Activated T-helper 1 cell treated with anti-CD3 and anti-CD28 coated beads, Interleukin-12 subunit alpha, Interleukin-12 subunit beta, Interleukin-2, Interleukin-4 antibody, amounts not matched to agents 30 ng/mL and 10 ng/mL and 1 ng/mL, durations not matched to agents 14 hours and 24 hours and 36 hours (primary cell): ENCODE results near the gene ISY1. TPM values are rescaled to one million over a fixed set of nuclear protein-coding genes. Genes with fewer than 3 reads are reported as not detected.
"Not testable (repeated sequence)": the region's sequence is repeated elsewhere in the genome, so short reads cannot be mapped to it uniquely, and the experiment has no call there.

Experiments used
- DNase-seq: peaks from one replicate; pipeline ENCODE4 v3.0.0; 2021; ENCODE audit warnings: low spot score
- H3K27ac Mint-ChIP-seq: one replicate; pipeline ENCODE4 v1.8.0; 2021; ENCODE audit warnings: mild to moderate bottlenecking, mixed read lengths
- H3K27me3 Mint-ChIP-seq: one replicate; pipeline ENCODE4 v1.8.0; 2022; ENCODE audit warnings: mild to moderate bottlenecking, moderate library complexity, mixed read lengths; ENCODE audit not compliant: insufficient read depth
- H3K36me3 Mint-ChIP-seq: one replicate; pipeline ENCODE4 v1.8.0; 2021; ENCODE audit warnings: low read depth, mixed read lengths
- H3K4me1 Mint-ChIP-seq: one replicate; pipeline ENCODE4 v1.8.0; 2021; ENCODE audit warnings: low read depth, mixed read lengths
- H3K4me3 Mint-ChIP-seq: one replicate; pipeline ENCODE4 v1.8.0; 2021; ENCODE audit warnings: mild to moderate bottlenecking, moderate library complexity, mixed read lengths
- H3K9me3 Mint-ChIP-seq: one replicate; pipeline ENCODE4 v1.8.0; 2021; ENCODE audit warnings: mixed read lengths
- intact Hi-C: fragments of 100-400 bp; cut with micrococcal nuclease; formaldehyde crosslinking; loops from one replicate; pipeline ENCODE4 v1.15.1; 2024
- total RNA-seq: library from RNA; stranded (reverse); gene quantifications from 2 replicates; pipeline ENCODE4 v1.2.3, GENCODE V29; 2022

The ISY1 gene
- total RNA-seq, result 72.3 and 75.4 TPM in 2 replicates

- peak within 1 kb of the TSS; percentile 99 for H3K27ac Mint-ChIP-seq
- H3K36me3 Mint-ChIP-seq, result peaks cover 19% of the 10 kb centered on the region
- intact Hi-C loops, result loop anchor here (1.0 kb wide), 13 partner anchors 23 to 544 kb away; partner anchors contain the start of genes ACAD9, COPG1, HMCES and IFT122
- DNase-seq, result peak; percentile 88
- no peaks in the 10 kb centered on the region for H3K9me3 Mint-ChIP-seq
- peak within 1 kb of the TSS; percentile 97 for H3K4me3 Mint-ChIP-seq
- peaks cover 34% of the 10 kb centered on the region for H3K4me1 Mint-ChIP-seq
- no peaks in the 10 kb centered on the region for H3K27me3 Mint-ChIP-seq
These were observed at the start of gene ISY1 for GRCh38 chr3:129160891-129161859. ISY1 (minus strand) TSS chr3:129161063; CDS start chr3:129160975, 88 bp downstream.

- H3K36me3 Mint-ChIP-seq, result no peaks in the 10 kb centered on the region
- no peak for DNase-seq
- intact Hi-C loops, result no loop called here
- no peak overlapping the region for H3K4me3 Mint-ChIP-seq
- H3K27me3 Mint-ChIP-seq, result peaks cover 6% of the 10 kb centered on the region
- H3K4me1 Mint-ChIP-seq, result peaks cover 4% of the 10 kb centered on the region
- no peaks in the 10 kb centered on the region for H3K9me3 Mint-ChIP-seq
- H3K27ac Mint-ChIP-seq, result no peak overlapping the region
These were observed 46.6 kb upstream of the ISY1 start for GRCh38 chr3:129207479-129207878.

- Mint-ChIP-seq H3K27ac (no peak overlapping the region), H3K9me3 (no peaks in the 10 kb centered on the region), H3K36me3 (no peaks in the 10 kb centered on the region), H3K27me3 (peaks cover 5% of the 10 kb centered on the region), H3K4me1 (peaks cover 4% of the 10 kb centered on the region), H3K4me3 (no peak overlapping the region)
- DNase-seq, result no peak
- intact Hi-C loops, result no loop called here
These were observed 44.4 kb upstream of the ISY1 start for GRCh38 chr3:129205109-129205832.

- intact Hi-C loops, result no loop called here
- no peak for DNase-seq
- Mint-ChIP-seq H3K27ac (no peak overlapping the region), H3K9me3 (no peaks in the 10 kb centered on the region), H3K4me1 (peaks cover 4% of the 10 kb centered on the region), H3K4me3 (no peak overlapping the region), H3K27me3 (peaks cover 2% of the 10 kb centered on the region), H3K36me3 (no peaks in the 10 kb centered on the region)
These were observed 43.6 kb upstream of the ISY1 start for GRCh38 chr3:129204473-129204872.

- H3K4me1 Mint-ChIP-seq, result peaks cover 20% of the 10 kb centered on the region
- intact Hi-C loops, result no loop called here
- no peaks in the 10 kb centered on the region for H3K27me3 Mint-ChIP-seq
- no peak overlapping the region for H3K4me3 Mint-ChIP-seq
- no peak for DNase-seq
- no peaks in the 10 kb centered on the region for H3K36me3 Mint-ChIP-seq
- no peak overlapping the region for H3K27ac Mint-ChIP-seq
- no peaks in the 10 kb centered on the region for H3K9me3 Mint-ChIP-seq
These were observed 38.5 kb upstream of the ISY1 start for GRCh38 chr3:129199366-129199765.

GRCh38 chr3:129197321-129197720 is 36.5 kb upstream of the ISY1 start:
- Mint-ChIP-seq H3K36me3 (no peaks in the 10 kb centered on the region), H3K4me1 (peaks cover 20% of the 10 kb centered on the region), H3K27ac (no peak overlapping the region), H3K27me3 (no peaks in the 10 kb centered on the region), H3K4me3 (no peak overlapping the region), H3K9me3 (no peaks in the 10 kb centered on the region)
- intact Hi-C loops, result no loop called here
- no peak for DNase-seq

- H3K4me1 Mint-ChIP-seq, result peaks cover 20% of the 10 kb centered on the region
- no peak overlapping the region for H3K4me3 Mint-ChIP-seq
- no peak overlapping the region for H3K27ac Mint-ChIP-seq
- H3K36me3 Mint-ChIP-seq, result no peaks in the 10 kb centered on the region
- H3K9me3 Mint-ChIP-seq, result no peaks in the 10 kb centered on the region
- no peak for DNase-seq
- intact Hi-C loops, result no loop called here
- H3K27me3 Mint-ChIP-seq, result no peaks in the 10 kb centered on the region
These were observed 35.7 kb upstream of the ISY1 start for GRCh38 chr3:129196601-129197000.

- no peaks in the 10 kb centered on the region for H3K36me3 Mint-ChIP-seq
- no peak overlapping the region for H3K27ac Mint-ChIP-seq
- H3K9me3 Mint-ChIP-seq, result no peaks in the 10 kb centered on the region
- intact Hi-C loops, result no loop called here
- no peak overlapping the region for H3K4me3 Mint-ChIP-seq
- H3K4me1 Mint-ChIP-seq, result peaks cover 20% of the 10 kb centered on the region
- no peaks in the 10 kb centered on the region for H3K27me3 Mint-ChIP-seq
- no peak for DNase-seq
These were observed 34.9 kb upstream of the ISY1 start for GRCh38 chr3:129195731-129196256.

GRCh38 chr3:129189793-129190192 is 28.9 kb upstream of the ISY1 start:
- DNase-seq, intact Hi-C loops, H3K4me3 Mint-ChIP-seq, H3K9me3 Mint-ChIP-seq, H3K27me3 Mint-ChIP-seq, H3K4me1 Mint-ChIP-seq, H3K36me3 Mint-ChIP-seq, H3K27ac Mint-ChIP-seq: not testable (repeated sequence)

- no peak for DNase-seq
- H3K4me3 Mint-ChIP-seq, result no peak overlapping the region
- peaks cover 4% of the 10 kb centered on the region for H3K4me1 Mint-ChIP-seq
- intact Hi-C loops, result no loop called here
- no peaks in the 10 kb centered on the region for H3K27me3 Mint-ChIP-seq
- H3K9me3 Mint-ChIP-seq, result no peaks in the 10 kb centered on the region
- H3K27ac Mint-ChIP-seq, result no peak overlapping the region
- H3K36me3 Mint-ChIP-seq, result peaks cover 3% of the 10 kb centered on the region
These were observed 27.0 kb upstream of the ISY1 start for GRCh38 chr3:129187857-129188256.

GRCh38 chr3:129185783-129186182 is 24.9 kb upstream of the ISY1 start:
- Mint-ChIP-seq H3K36me3 (peaks cover 20% of the 10 kb centered on the region), H3K27me3 (no peaks in the 10 kb centered on the region), H3K4me1 (peaks cover 19% of the 10 kb centered on the region), H3K9me3 (no peaks in the 10 kb centered on the region), H3K4me3 (peak overlapping the region; percentile 67), H3K27ac (no peak overlapping the region)
- intact Hi-C loops, result no loop called here
- DNase-seq, result no peak

- not testable (repeated sequence) for H3K9me3 Mint-ChIP-seq, DNase-seq, H3K27ac Mint-ChIP-seq, H3K27me3 Mint-ChIP-seq
- Mint-ChIP-seq H3K4me1 (peaks cover 27% of the 10 kb centered on the region), H3K36me3 (peaks cover 27% of the 10 kb centered on the region), H3K4me3 (peak overlapping the region; percentile 97)
- intact Hi-C loops, result loop anchor here (1.0 to 5.0 kb wide), 8 partner anchors 24 to 1707 kb away; partner anchors contain the start of genes ACAD9, ATP2C1, COPG1 and ISY1
These were observed 24.1 kb upstream of the ISY1 start for GRCh38 chr3:129184784-129185542.
